HepG2 (cell line): Measurements from ENCODE around the gene NUBP1. TPM values are rescaled to one million over a fixed set of nuclear protein-coding genes. Genes with fewer than 3 reads are reported as not detected.
A peak's percentile ranks its signal among the peaks of the same experiment; 100 is the strongest.

Experiments used
- BRF2 ChIP-seq: sonication (generic); formaldehyde crosslinking; IDR thresholded peaks from 2 replicates; pipeline ENCODE4 v1.8.1; 2022; ENCODE audit warnings: mild to moderate bottlenecking, missing genetic modification reagents
- CCAR2 ChIP-seq: fragments of 200-400 bp; formaldehyde crosslinking; optimal IDR thresholded peaks from 2 replicates; pipeline ENCODE3; 2018; ENCODE audit warnings: low read depth, mild to moderate bottlenecking, low read length, moderate library complexity
- CHD2 ChIP-seq: IDR thresholded peaks from 2 replicates; pipeline ENCODE4 v1.6.1; 2011; ENCODE audit warnings: low read depth, low read length, improper control_type of control experiment
- CHD4 ChIP-seq: fragments of 200-600 bp; sonication (generic); IDR thresholded peaks from 2 replicates; pipeline ENCODE4 v1.7.0; 2017; ENCODE audit warnings: mild to moderate bottlenecking, low read length, borderline replicate concordance
- DMTF1 ChIP-seq: sonication (generic); formaldehyde crosslinking; IDR thresholded peaks from 2 replicates; pipeline ENCODE4 v1.4.0; 2020; ENCODE audit warnings: mild to moderate bottlenecking, missing genetic modification reagents
- FOXO1 ChIP-seq: sonication (generic); formaldehyde crosslinking; IDR thresholded peaks from 2 replicates; pipeline ENCODE4 v1.4.0; 2020; ENCODE audit warnings: missing genetic modification reagents
- GATAD1 ChIP-seq: IDR thresholded peaks from 2 replicates; pipeline ENCODE4 v1.6.1; 2016; ENCODE audit warnings: missing genetic modification reagents, missing compliant biosample characterization
- GFI1 ChIP-seq: sonication (generic); formaldehyde crosslinking; IDR thresholded peaks from 2 replicates; pipeline ENCODE4 v1.5.0; 2020; ENCODE audit warnings: missing genetic modification reagents, mild to moderate bottlenecking, borderline replicate concordance
- MYPOP ChIP-seq: sonication (generic); formaldehyde crosslinking; IDR thresholded peaks from 2 replicates; pipeline ENCODE4 v1.8.1; 2023; ENCODE audit warnings: mild to moderate bottlenecking, moderate library complexity, missing genetic modification reagents
- SAFB2 ChIP-seq: sonication (generic); formaldehyde crosslinking; IDR thresholded peaks from 2 replicates; pipeline ENCODE4 v1.5.1; 2020; ENCODE audit warnings: missing genetic modification reagents, low read depth, mild to moderate bottlenecking, borderline replicate concordance
- SKI ChIP-seq: fragments of 450-650 bp; IDR thresholded peaks from one replicate; pipeline ENCODE4 v1.6.1; 2018; ENCODE audit warnings: mild to moderate bottlenecking; ENCODE audit not compliant: partially characterized antibody
- TBL1XR1 ChIP-seq: fragments of 150-350 bp; IDR thresholded peaks from 2 replicates; pipeline ENCODE4 v1.6.1; 2014; ENCODE audit warnings: borderline replicate concordance, low read length; ENCODE audit not compliant: partially characterized antibody
- TFE3 ChIP-seq: IDR thresholded peaks from 2 replicates; pipeline ENCODE4 v1.6.1; 2016
- TRIM24 ChIP-seq: sonication (generic); formaldehyde crosslinking; IDR thresholded peaks from 2 replicates; pipeline ENCODE4 v1.8.0; 2022; ENCODE audit warnings: mild to moderate bottlenecking, missing genetic modification reagents
- YEATS4 ChIP-seq: sonication (generic); formaldehyde crosslinking; IDR thresholded peaks from 2 replicates; pipeline ENCODE4 v1.4.0; 2020; ENCODE audit warnings: missing genetic modification reagents, borderline replicate concordance
- ZBTB38 ChIP-seq: sonication (generic); formaldehyde crosslinking; IDR thresholded peaks from 2 replicates; pipeline ENCODE4 v1.5.1; 2020; ENCODE audit warnings: mild to moderate bottlenecking, missing genetic modification reagents
- ZC3H13 ChIP-seq: sonication (generic); formaldehyde crosslinking; IDR thresholded peaks from 2 replicates; pipeline ENCODE4 v1.8.1; 2023; ENCODE audit warnings: mild to moderate bottlenecking, missing genetic modification reagents, moderate library complexity
- ZNF609 ChIP-seq: sonication (generic); formaldehyde crosslinking; IDR thresholded peaks from 2 replicates; pipeline ENCODE4 v1.4.0; 2020; ENCODE audit warnings: mild to moderate bottlenecking, missing genetic modification reagents, borderline replicate concordance
- ZNF777 ChIP-seq: sonication (generic); formaldehyde crosslinking; IDR thresholded peaks from 2 replicates; pipeline ENCODE4 v1.4.0; 2020; ENCODE audit warnings: missing genetic modification reagents
- polyA plus RNA-seq, 8 experiments: library from polyadenylated mRNA; depleted of rRNA in 3 of 8; stranded (reverse) in 7 of 8; unstranded in 1 of 8; fragments of >200 nt; fragmentation: Illumina TruSeq in 4 of 8; extraction: Trizol in 4 of 8; gene quantifications; 2 replicates each; pipeline versions ENCODE4 v1.2.1 to v1.2.3, GENCODE V29; 2011 to 2016; ENCODE audit warnings: low read depth in 4 of 8, missing spikeins in 1 of 8, mixed read lengths in 1 of 8; ENCODE audit not compliant: insufficient read depth in 1 of 8
- total RNA-seq, 5 experiments: library from RNA; depleted of rRNA; stranded (reverse); fragments of >200 nt; fragmentation: Illumina TruSeq; extraction: Trizol; gene quantifications; 2 replicates each; pipeline ENCODE4 v1.2.3, GENCODE V29; 2016; ENCODE audit warnings: low read depth in 1 of 5

Gene NUBP1
- total and polyA plus RNA-seq, 2 of the 13 experiments (the other 11 are each of a cell fraction or from before 2014, with no cell fraction given) = 53.5 to 70.4 TPM

GRCh38 chr16:10744370-10745030 lies 858 bp downstream of the NUBP1 start (continued):
- no peak for TF ChIP-seq ZNF609 (CRISPR knock-in tag)
- TF ChIP-seq TBL1XR1 = no peak
- no peak; the same call in 1 of the 2 replicates for TF ChIP-seq MYPOP (CRISPR knock-in tag)
- no peak for TF ChIP-seq TRIM24 (CRISPR knock-in tag)
- TF ChIP-seq ZBTB38 (CRISPR knock-in tag) = no peak; the same call in 1 of the 2 replicates
- TF ChIP-seq FOXO1 = 0 out of 2 replicates have a peak, but pooled peaks have one; percentile 20
- TF ChIP-seq ZNF777 (CRISPR knock-in tag) = no peak
- TF ChIP-seq ZC3H13 (CRISPR knock-in tag) = no peak
- TF ChIP-seq SAFB2 (CRISPR knock-in tag) = no peak; the same call in 1 of the 2 replicates
- no peak for TF ChIP-seq SKI
- no peak for TF ChIP-seq YEATS4
- peak; percentile 72 for TF ChIP-seq CCAR2
- TF ChIP-seq GATAD1 (CRISPR knock-in tag) = no peak
- no peak for TF ChIP-seq DMTF1 (CRISPR knock-in tag)
- no peak for TF ChIP-seq BRF2 (CRISPR knock-in tag)
- TF ChIP-seq GFI1 = no peak
- TF ChIP-seq CHD4 = no peak
- no peak for TF ChIP-seq CHD2
- TF ChIP-seq TFE3 (CRISPR knock-in tag) = no peak
